SH-SY5Y (cell line): ENCODE results near the gene AP4E1.

ENCODE experiments used
- GATA2 ChIP-seq: IDR thresholded peaks from 2 replicates; pipeline ENCODE4 v1.6.1; 2011; ENCODE audit warnings: mild to moderate bottlenecking, low read depth, low read length
- GATA3 ChIP-seq: IDR thresholded peaks from 2 replicates; pipeline ENCODE4 v1.6.1; 2011; ENCODE audit warnings: low read depth, mild to moderate bottlenecking, low read length, moderate library complexity

- TF ChIP-seq GATA2, result no peak
- TF ChIP-seq GATA3, result no peak
These were observed 51.2 kb downstream of the AP4E1 start for GRCh38 chr15:50959717-50960116.
